HG02759 (cell line): ENCODE results near the gene VAV2.
"Not testable (repeated sequence)": the region's sequence is repeated elsewhere in the genome, so short reads cannot be mapped to it uniquely, and the experiment has no call there.

ENCODE experiments used
- ATAC-seq: cut with Tn5 transposase; IDR thresholded peaks from one replicate; pipeline ENCODE4 v1.9.1; 2021; ENCODE audit warnings: mild to moderate bottlenecking, moderate library complexity; ENCODE audit not compliant: unreplicated experiment

VAV2 gene

GRCh38 chr9:133926165-133926856 is 65.8 kb downstream of the VAV2 start:
- ATAC-seq, result no peak

GRCh38 chr9:133924453-133924852 is 67.7 kb downstream of the VAV2 start:
- no peak for ATAC-seq

GRCh38 chr9:133923608-133924007 is 68.5 kb downstream of the VAV2 start:
- ATAC-seq, result not testable (repeated sequence)

- ATAC-seq, result no peak
Observed at GRCh38 chr9:133921866-133922265, 70.3 kb downstream of the VAV2 start.

- no peak for ATAC-seq
Observed at GRCh38 chr9:133920471-133920870, 71.7 kb downstream of the VAV2 start.

- ATAC-seq, result no peak
Observed at GRCh38 chr9:133919253-133920115, 72.6 kb downstream of the VAV2 start.

- no peak for ATAC-seq
Observed at GRCh38 chr9:133918111-133918813, 73.9 kb downstream of the VAV2 start.

- no peak for ATAC-seq
Observed at GRCh38 chr9:133917375-133917774, 74.7 kb downstream of the VAV2 start.

GRCh38 chr9:133916159-133916541 is 76.0 kb downstream of the VAV2 start:
- ATAC-seq, result no peak

GRCh38 chr9:133915534-133916158 is 76.5 kb downstream of the VAV2 start:
- no peak for ATAC-seq

GRCh38 chr9:133914442-133915342 is 77.4 kb downstream of the VAV2 start:
- no peak for ATAC-seq

GRCh38 chr9:133913571-133914369 is 78.4 kb downstream of the VAV2 start:
- no peak for ATAC-seq

GRCh38 chr9:133910855-133911514 is 81.1 kb downstream of the VAV2 start:
- no peak for ATAC-seq

- ATAC-seq, result no peak
Observed at GRCh38 chr9:133906932-133907910, 84.9 kb downstream of the VAV2 start.

- no peak for ATAC-seq
Observed at GRCh38 chr9:133906218-133906617, 85.9 kb downstream of the VAV2 start.

GRCh38 chr9:133905493-133905892 is 86.6 kb downstream of the VAV2 start:
- no peak for ATAC-seq

- ATAC-seq, result no peak
Observed at GRCh38 chr9:133904346-133905090, 87.6 kb downstream of the VAV2 start.
